SK-N-SH (cell line): ENCODE results near the gene ASH1L. TPM values are rescaled to one million over a fixed set of nuclear protein-coding genes. Genes with fewer than 3 reads are reported as not detected.

ENCODE experiments used
- CTCF ChIA-PET: fragments of 300-600, 350-600 bp; formaldehyde crosslinking; extraction: SDS; loops from one replicate; lab custom pipeline; 2021; lab: Yijun Ruan, JAX
- POLR2A ChIA-PET: fragments of 350-600 bp; sonication (Branson Sonifier 250); formaldehyde crosslinking; extraction: SDS; loops from one replicate; lab custom pipeline; 2020; ENCODE audit warnings: antibody characterized with exemption, inconsistent platforms; lab: Yijun Ruan, JAX
- DNase-seq: peaks from one replicate; pipeline ENCODE4 v3.0.0; 2012
- H2AFZ ChIP-seq: fragments of 200-600 bp; sonication (generic); 2 replicates; pipeline ENCODE4 v1.8.1; 2016; ENCODE audit warnings: antibody characterized with exemption, mild to moderate bottlenecking, low read depth
- H3F3A ChIP-seq: fragments of 200-600 bp; sonication (generic); replicated peaks from 2 replicates; pipeline ENCODE3; 2016; ENCODE audit warnings: antibody characterized with exemption, mild to moderate bottlenecking; ENCODE audit not compliant: insufficient read depth
- H3K27ac ChIP-seq, 2 experiments: fragments of 200-500 bp in 1 of 2; fragments of 200-600 bp in 1 of 2; sonication (Bioruptor generic) in 1 of 2; sonication (generic), shearing (Covaris generic) in 1 of 2; 2 replicates each; pipeline versions ENCODE4 v1.5.1 to v1.6.1; 2014 to 2016; ENCODE audit warnings: low read depth in 2 of 2, inconsistent platforms in 1 of 2, low read length in 1 of 2, mild to moderate bottlenecking in 1 of 2, mixed read lengths in 1 of 2
- H3K27me3 ChIP-seq: fragments of 200-600 bp; sonication (generic), shearing (Covaris generic); 2 replicates; pipeline ENCODE4 v1.6.1; 2016; ENCODE audit warnings: mixed run types; ENCODE audit not compliant: insufficient read depth
- H3K36me3 ChIP-seq, 2 experiments: fragments of 200-500 bp in 1 of 2; fragments of 200-600 bp in 1 of 2; sonication (Bioruptor generic) in 1 of 2; sonication (generic) in 1 of 2; replicated peaks in 1 of 2; 2 replicates each; pipeline versions ENCODE3 to v1.5.1; 2014 to 2016; ENCODE audit warnings: low read length in 1 of 2, mild to moderate bottlenecking in 1 of 2; ENCODE audit not compliant: insufficient read depth in 2 of 2, control insufficient read depth in 1 of 2
- H3K4me1 ChIP-seq, 2 experiments: fragments of 200-500 bp in 1 of 2; fragments of 200-600 bp in 1 of 2; sonication (Bioruptor generic) in 1 of 2; sonication (generic), shearing (Covaris generic) in 1 of 2; 2 replicates each; pipeline versions ENCODE4 v1.5.1 to v1.6.1; 2014 to 2016; ENCODE audit warnings: low read depth in 1 of 2, low read length in 1 of 2, mixed run types in 1 of 2; ENCODE audit not compliant: insufficient read depth in 2 of 2, control insufficient read depth in 1 of 2
- H3K4me2 ChIP-seq: fragments of 200-600 bp; sonication (generic), shearing (Covaris generic); 2 replicates; pipeline ENCODE4 v1.6.1; 2017; ENCODE audit warnings: mixed run types
- H3K4me3 ChIP-seq, 2 experiments: fragments of 200-500 bp in 1 of 2; fragments of 200-600 bp in 1 of 2; sonication (Bioruptor generic) in 1 of 2; sonication (generic), shearing (Covaris generic) in 1 of 2; 2 replicates each; pipeline versions ENCODE4 v1.5.1 to v1.8.1; 2014 to 2016; ENCODE audit warnings: low read depth in 2 of 2, inconsistent platforms in 1 of 2, low read length in 1 of 2, mild to moderate bottlenecking in 1 of 2, mixed read lengths in 1 of 2, moderate library complexity in 1 of 2
- H3K79me2 ChIP-seq: fragments of 200-600 bp; sonication (generic); 2 replicates; pipeline ENCODE4 v1.8.1; 2017; ENCODE audit warnings: mild to moderate bottlenecking; ENCODE audit not compliant: insufficient read depth
- H3K9ac ChIP-seq: fragments of 200-600 bp; sonication (generic); 2 replicates; pipeline ENCODE4 v1.6.1; 2017; ENCODE audit warnings: mixed run types
- H3K9me2 ChIP-seq: fragments of 200-600 bp; sonication (generic); 2 replicates; pipeline ENCODE4 v1.6.1; 2017; ENCODE audit warnings: mixed run types
- H3K9me3 ChIP-seq: fragments of 200-600 bp; sonication (generic); 2 replicates; pipeline ENCODE4 v1.6.1; 2017; ENCODE audit warnings: mixed run types, mild to moderate bottlenecking, moderate library complexity
- H4K20me1 ChIP-seq: fragments of 200-600 bp; sonication (generic); 2 replicates; pipeline ENCODE4 v1.6.1; 2017; ENCODE audit warnings: mild to moderate bottlenecking, mixed run types; ENCODE audit not compliant: insufficient read depth
- ELF1 ChIP-seq: IDR thresholded peaks from 2 replicates; pipeline ENCODE4 v1.4.0; 2012
- EP300 ChIP-seq, 2 experiments: IDR thresholded peaks; 2 replicates each; pipeline versions ENCODE4 v1.4.0 to v1.6.1; 2012; ENCODE audit warnings: borderline replicate concordance in 1 of 2, low read depth in 1 of 2, low read length in 1 of 2
- FOXJ3 ChIP-seq: sonication (generic); formaldehyde crosslinking; IDR thresholded peaks from 2 replicates; pipeline ENCODE4 v1.5.1; 2020; ENCODE audit warnings: mild to moderate bottlenecking, missing genetic modification reagents
- FOXM1 ChIP-seq: IDR thresholded peaks from 2 replicates; pipeline ENCODE4 v1.4.0; 2012; ENCODE audit warnings: low read depth, mild to moderate bottlenecking
- GABPA ChIP-seq: IDR thresholded peaks from 2 replicates; pipeline ENCODE4 v1.4.0; 2012; ENCODE audit warnings: low read depth, mild to moderate bottlenecking
- GATA2 ChIP-seq: sonication (generic); formaldehyde crosslinking; IDR thresholded peaks from 2 replicates; pipeline ENCODE4 v1.5.0; 2020; ENCODE audit warnings: mild to moderate bottlenecking, missing genetic modification reagents
- JUND ChIP-seq: IDR thresholded peaks from 2 replicates; pipeline ENCODE4 v1.4.0; 2012
- MEF2A ChIP-seq: IDR thresholded peaks from 2 replicates; pipeline ENCODE4 v1.4.0; 2012; ENCODE audit warnings: low read depth, borderline replicate concordance
- MXI1 ChIP-seq: IDR thresholded peaks from 2 replicates; pipeline ENCODE4 v1.6.1; 2012; ENCODE audit warnings: mild to moderate bottlenecking, low read depth, low read length, improper control_type of control experiment
- NFIC ChIP-seq: IDR thresholded peaks from 2 replicates; pipeline ENCODE4 v1.4.0; 2012; ENCODE audit warnings: borderline replicate concordance
- NRF1 ChIP-seq: IDR thresholded peaks from 2 replicates; pipeline ENCODE4 v1.6.1; 2012; ENCODE audit warnings: low read depth, mild to moderate bottlenecking, low read length
- POLR2AphosphoS5 ChIP-seq: IDR thresholded peaks from 2 replicates; pipeline ENCODE4 v1.6.1; 2012; ENCODE audit warnings: low read depth, low read length
- RAD21 ChIP-seq: IDR thresholded peaks from 2 replicates; pipeline ENCODE4 v1.6.1; 2012; ENCODE audit warnings: mild to moderate bottlenecking, low read length
- RCOR1 ChIP-seq: fragments of 150-350 bp; IDR thresholded peaks from 2 replicates; pipeline ENCODE4 v1.6.1; 2017; ENCODE audit warnings: antibody characterized with exemption, low read length
- RXRA ChIP-seq: IDR thresholded peaks from 2 replicates; pipeline ENCODE4 v1.4.0; 2012; ENCODE audit warnings: low read depth, mild to moderate bottlenecking, borderline replicate concordance
- SIN3A ChIP-seq: IDR thresholded peaks from 2 replicates; pipeline ENCODE4 v1.6.1; 2012; ENCODE audit warnings: low read depth, mild to moderate bottlenecking, low read length, moderate library complexity, borderline replicate concordance
- SMC3 ChIP-seq: IDR thresholded peaks from 2 replicates; pipeline ENCODE4 v1.6.1; 2012; ENCODE audit warnings: low read depth, low read length, improper control_type of control experiment
- TAF1 ChIP-seq: IDR thresholded peaks from 2 replicates; pipeline ENCODE4 v1.6.1; 2012; ENCODE audit warnings: low read depth, mild to moderate bottlenecking, low read length, moderate library complexity, borderline replicate concordance
- TCF12 ChIP-seq: IDR thresholded peaks from 2 replicates; pipeline ENCODE4 v1.4.0; 2012
- USF2 ChIP-seq: fragments of 150-350 bp; IDR thresholded peaks from 2 replicates; pipeline ENCODE4 v1.6.1; 2017; ENCODE audit warnings: antibody characterized with exemption, low read length, low read depth, borderline replicate concordance
- YY1 ChIP-seq: IDR thresholded peaks from 2 replicates; pipeline ENCODE4 v1.4.0; 2012; ENCODE audit warnings: low read depth, mild to moderate bottlenecking
- WGBS: methylation state at CpG from one replicate; pipeline ENCODE4 v1.1.6; 2017; ENCODE audit warnings: low lambda C conversion rate; 5-methylcytosine and 5-hydroxymethylcytosine counted together
- polyA plus RNA-seq, 3 experiments: library from polyadenylated mRNA; depleted of rRNA; stranded (reverse); fragments of >200 nt; gene quantifications; 2 replicates each; pipeline ENCODE4 v1.2.3, GENCODE V29; 2012
- TF ChIP-seq, protein P1 (sequence below): IDR thresholded peaks from 2 replicates; pipeline ENCODE4; 2012
- TF ChIP-seq, protein P2 (sequence below): IDR thresholded peaks from 2 replicates; pipeline ENCODE4 v1.4.0; 2012; ENCODE audit warnings: low read depth, borderline replicate concordance
- TF ChIP-seq, protein P3 (sequence below): fragments of 150-350 bp; IDR thresholded peaks from 2 replicates; pipeline ENCODE4 v1.6.1; 2016; ENCODE audit warnings: mild to moderate bottlenecking, low read depth, low read length
- TF ChIP-seq, protein P4 (sequence below): IDR thresholded peaks from 2 replicates; pipeline ENCODE4 v1.4.0; 2012; ENCODE audit warnings: low read depth

Gene ASH1L
- polyA plus RNA-seq, 1 of the 3 experiments (the other 2 are of a cell fraction) = 13.4 TPM

GRCh38 chr1:155609515-155610256 is 47.1 kb upstream of the ASH1L start, which contains the start of gene MSTO1:
MSTO1 (plus strand) TSS chr1:155610218; CDS start chr1:155610249, 31 bp downstream.
- no peaks in the 10 kb centered on the region for H3K9me3 ChIP-seq
- no peaks in the 10 kb centered on the region for H3K4me1 ChIP-seq
- WGBS = 4% methylated on average over 40 of the region's 47 CpGs
- peak within 1 kb of the TSS; percentile 68 for H3K4me2 ChIP-seq
- no peak for TF ChIP-seq FOXM1
- peak; percentile 97 for TF ChIP-seq MXI1
- TF ChIP-seq, protein P1, sequence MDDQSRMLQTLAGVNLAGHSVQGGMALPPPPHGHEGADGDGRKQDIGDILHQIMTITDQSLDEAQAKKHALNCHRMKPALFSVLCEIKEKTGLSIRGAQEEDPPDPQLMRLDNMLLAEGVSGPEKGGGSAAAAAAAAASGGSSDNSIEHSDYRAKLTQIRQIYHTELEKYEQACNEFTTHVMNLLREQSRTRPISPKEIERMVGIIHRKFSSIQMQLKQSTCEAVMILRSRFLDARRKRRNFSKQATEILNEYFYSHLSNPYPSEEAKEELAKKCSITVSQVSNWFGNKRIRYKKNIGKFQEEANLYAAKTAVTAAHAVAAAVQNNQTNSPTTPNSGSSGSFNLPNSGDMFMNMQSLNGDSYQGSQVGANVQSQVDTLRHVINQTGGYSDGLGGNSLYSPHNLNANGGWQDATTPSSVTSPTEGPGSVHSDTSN = peak; percentile 68
- TF ChIP-seq, protein P2, sequence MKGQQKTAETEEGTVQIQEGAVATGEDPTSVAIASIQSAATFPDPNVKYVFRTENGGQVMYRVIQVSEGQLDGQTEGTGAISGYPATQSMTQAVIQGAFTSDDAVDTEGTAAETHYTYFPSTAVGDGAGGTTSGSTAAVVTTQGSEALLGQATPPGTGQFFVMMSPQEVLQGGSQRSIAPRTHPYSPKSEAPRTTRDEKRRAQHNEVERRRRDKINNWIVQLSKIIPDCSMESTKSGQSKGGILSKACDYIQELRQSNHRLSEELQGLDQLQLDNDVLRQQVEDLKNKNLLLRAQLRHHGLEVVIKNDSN = peak; percentile 86
- peak; percentile 78 for TF ChIP-seq POLR2AphosphoS5
- TF ChIP-seq, protein P3, sequence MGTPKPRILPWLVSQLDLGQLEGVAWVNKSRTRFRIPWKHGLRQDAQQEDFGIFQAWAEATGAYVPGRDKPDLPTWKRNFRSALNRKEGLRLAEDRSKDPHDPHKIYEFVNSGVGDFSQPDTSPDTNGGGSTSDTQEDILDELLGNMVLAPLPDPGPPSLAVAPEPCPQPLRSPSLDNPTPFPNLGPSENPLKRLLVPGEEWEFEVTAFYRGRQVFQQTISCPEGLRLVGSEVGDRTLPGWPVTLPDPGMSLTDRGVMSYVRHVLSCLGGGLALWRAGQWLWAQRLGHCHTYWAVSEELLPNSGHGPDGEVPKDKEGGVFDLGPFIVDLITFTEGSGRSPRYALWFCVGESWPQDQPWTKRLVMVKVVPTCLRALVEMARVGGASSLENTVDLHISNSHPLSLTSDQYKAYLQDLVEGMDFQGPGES = no peak
- TF ChIP-seq EP300 (IDR thresholded peaks at IDR 0.05; ENCODE audit: borderline replicate concordance in 1 of 2, low read depth in 1 of 2, low read length in 1 of 2) = no peak
- TF ChIP-seq JUND = no peak
- no peak for TF ChIP-seq FOXJ3 (CRISPR knock-in tag)
- TF ChIP-seq SMC3 = no peak
- TF ChIP-seq SIN3A = peak; percentile 77; the same call in 1 of the 2 replicates
- no peak for TF ChIP-seq MEF2A
- TF ChIP-seq, protein P4, sequence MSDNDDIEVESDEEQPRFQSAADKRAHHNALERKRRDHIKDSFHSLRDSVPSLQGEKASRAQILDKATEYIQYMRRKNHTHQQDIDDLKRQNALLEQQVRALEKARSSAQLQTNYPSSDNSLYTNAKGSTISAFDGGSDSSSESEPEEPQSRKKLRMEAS = peak; percentile 86
- TF ChIP-seq RCOR1 = no peak
- TF ChIP-seq TAF1 = peak; percentile 51; the same call in 1 of the 2 replicates
- TF ChIP-seq GABPA = 0 out of 2 replicates have a peak, but pooled peaks have one; percentile 8
- TF ChIP-seq GATA2 (CRISPR knock-in tag) = peak; percentile 36; the same call in 1 of the 2 replicates
- no peak for TF ChIP-seq RXRA
- TF ChIP-seq NFIC = no peak
- TF ChIP-seq NRF1 = no peak
- no peak for TF ChIP-seq USF2
- no peak for TF ChIP-seq RAD21
- TF ChIP-seq ELF1 = peak; percentile 55; the same call in 1 of the 2 replicates
- TF ChIP-seq YY1 = no peak
- TF ChIP-seq TCF12 = no peak
- H3K9ac ChIP-seq = peak within 1 kb of the TSS; percentile 59
- no peaks in the 10 kb centered on the region for H3K79me2 ChIP-seq
- H2AFZ ChIP-seq = peak within 1 kb of the TSS; percentile 95
- peaks cover 5 to 10% of the 10 kb centered on the region in 2 experiments for H3K36me3 ChIP-seq
- peaks cover 9% of the 10 kb centered on the region for H3F3A ChIP-seq
- ChIA-PET CTCF (interaction anchor here (0.5 to 0.6 kb wide), 2 partner anchors 359 to 437 kb away, joined by 3 read pairs; partner anchors contain the start of gene KRTCAP2), POLR2A (interaction anchor here (0.6 to 0.9 kb wide), 2 partner anchors 11 to 27 kb away, joined by 3 read pairs; no protein-coding TSS in a partner anchor)
- no peaks in the 10 kb centered on the region for H3K9me2 ChIP-seq
- no peaks in the 10 kb centered on the region for H4K20me1 ChIP-seq
- H3K27ac ChIP-seq = peak within 1 kb of the TSS; percentile 64 to 85
- H3K4me3 ChIP-seq = peak within 1 kb of the TSS; percentile 61 to 66
- peak; percentile 93 for DNase-seq
- no peaks in the 10 kb centered on the region for H3K27me3 ChIP-seq
